GM19463 (cell line): Measurements from ENCODE around the gene ARHGAP23.

Source experiments
- ATAC-seq: cut with Tn5 transposase; IDR thresholded peaks from one replicate; pipeline ENCODE4 v1.9.1; 2021; ENCODE audit warnings: mild to moderate bottlenecking, moderate library complexity; ENCODE audit not compliant: unreplicated experiment

Gene ARHGAP23

GRCh38 chr17:38440614-38441397, 12.5 kb downstream of the ARHGAP23 start:
- ATAC-seq: no peak

- no peak for ATAC-seq
Measured at GRCh38 chr17:38441429-38442061, 13.3 kb downstream of the ARHGAP23 start.

- ATAC-seq: no peak
Measured at GRCh38 chr17:38442548-38442947, 14.3 kb downstream of the ARHGAP23 start.

GRCh38 chr17:38443356-38444031, 15.2 kb downstream of the ARHGAP23 start:
- ATAC-seq: no peak

GRCh38 chr17:38444151-38444550, 15.9 kb downstream of the ARHGAP23 start:
- ATAC-seq: no peak

- ATAC-seq: no peak
Measured at GRCh38 chr17:38447502-38448085, 19.3 kb downstream of the ARHGAP23 start.

- no peak for ATAC-seq
Measured at GRCh38 chr17:38448208-38448771, 20.0 kb downstream of the ARHGAP23 start.

GRCh38 chr17:38449364-38449763, 21.1 kb downstream of the ARHGAP23 start:
- no peak for ATAC-seq

- ATAC-seq: no peak
Measured at GRCh38 chr17:38450557-38451029, 22.3 kb downstream of the ARHGAP23 start.

- ATAC-seq: no peak
Measured at GRCh38 chr17:38451030-38451839, 23.0 kb downstream of the ARHGAP23 start.

- no peak for ATAC-seq
Measured at GRCh38 chr17:38451840-38452529, 23.7 kb downstream of the ARHGAP23 start.

GRCh38 chr17:38452719-38453118, 24.5 kb downstream of the ARHGAP23 start:
- ATAC-seq: no peak

- no peak for ATAC-seq
Measured at GRCh38 chr17:38453951-38454421, 25.7 kb downstream of the ARHGAP23 start.

- ATAC-seq: no peak
Measured at GRCh38 chr17:38454532-38454931, 26.3 kb downstream of the ARHGAP23 start.

GRCh38 chr17:38455288-38455915, 27.1 kb downstream of the ARHGAP23 start:
- no peak for ATAC-seq

GRCh38 chr17:38456031-38456815, 28.0 kb downstream of the ARHGAP23 start:
- ATAC-seq: no peak

GRCh38 chr17:38457577-38458371, 29.5 kb downstream of the ARHGAP23 start:
- no peak for ATAC-seq
